Type B pancreatic cell (in vitro differentiated cells): ENCODE results near the gene GYS2. TPM values are rescaled to one million over a fixed set of nuclear protein-coding genes. Genes with fewer than 3 reads are reported as not detected.
A peak's percentile ranks its signal among the peaks of the same experiment; 100 is the strongest.

Experiments
- DNase-seq: peaks from one replicate; pipeline ENCODE4 v3.0.0; 2021; ENCODE audit warnings: mixed read lengths; ENCODE audit not compliant: unreplicated experiment; ENCODE audit errors: extremely low spot score
- H3K27ac Mint-ChIP-seq: 2 replicates; pipeline ENCODE4 v1.8.0; 2021; ENCODE audit warnings: mild to moderate bottlenecking, mixed read lengths
- H3K27me3 Mint-ChIP-seq: 2 replicates; pipeline ENCODE4 v1.8.0; 2021; ENCODE audit warnings: mixed read lengths
- H3K36me3 Mint-ChIP-seq: 2 replicates; pipeline ENCODE4 v1.8.0; 2021; ENCODE audit warnings: mixed read lengths
- H3K4me1 Mint-ChIP-seq: one replicate; pipeline ENCODE4 v1.8.0; 2021; ENCODE audit warnings: mixed read lengths; ENCODE audit not compliant: unreplicated experiment
- H3K4me3 Mint-ChIP-seq: 2 replicates; pipeline ENCODE4 v1.8.0; 2021; ENCODE audit warnings: mild to moderate bottlenecking, mixed read lengths
- H3K9me3 Mint-ChIP-seq: 2 replicates; pipeline ENCODE4 v1.8.0; 2021; ENCODE audit warnings: mixed read lengths
- CTCF ChIP-seq: fragments of 200-600 bp; sonication (generic); conservative IDR thresholded peaks from 2 replicates; pipeline ENCODE4 v1.5.0; 2021; ENCODE audit warnings: antibody characterized with exemption, mild to moderate bottlenecking
- total RNA-seq: library from RNA; stranded (reverse); gene quantifications from 2 replicates; pipeline ENCODE4 v1.2.1, GENCODE V29; 2021; ENCODE audit warnings: low replicate concordance

The GYS2 gene
- total RNA-seq, 1 donor from 2014 or later: not detected

GRCh38 chr12:21501258-21502163 is 103.1 kb downstream of the GYS2 start, which contains the start of the genes GOLT1B and RECQL:
GOLT1B (plus strand) TSS chr12:21501789; CDS start chr12:21501924, 135 bp downstream.
RECQL (minus strand) TSS chr12:21501635; CDS start chr12:21499570, 2,065 bp downstream.
- no peak within 1 kb of the TSS for H3K27ac Mint-ChIP-seq
- no peak within 1 kb of the TSS for H3K4me3 Mint-ChIP-seq
- DNase-seq: peak; percentile 88
- H3K27me3 Mint-ChIP-seq: no peaks in the 10 kb centered on the region
- H3K36me3 Mint-ChIP-seq: peaks cover 4% of the 10 kb centered on the region
- no peak for TF ChIP-seq CTCF
- peaks cover 8% of the 10 kb centered on the region for H3K4me1 Mint-ChIP-seq
- H3K9me3 Mint-ChIP-seq: no peaks in the 10 kb centered on the region

- H3K4me1 Mint-ChIP-seq: peaks cover 8% of the 10 kb centered on the region
These were observed 103.8 kb downstream of the GYS2 start for GRCh38 chr12:21500786-21501257.

GRCh38 chr12:21499765-21500164 is 104.9 kb downstream of the GYS2 start:
- no peak for DNase-seq
- H3K9me3 Mint-ChIP-seq: no peaks in the 10 kb centered on the region
- TF ChIP-seq CTCF: no peak
- H3K36me3 Mint-ChIP-seq: peaks cover 4% of the 10 kb centered on the region
- H3K27ac Mint-ChIP-seq: no peak overlapping the region
- no peaks in the 10 kb centered on the region for H3K27me3 Mint-ChIP-seq
- H3K4me1 Mint-ChIP-seq: peaks cover 8% of the 10 kb centered on the region
- H3K4me3 Mint-ChIP-seq: peak overlapping the region; percentile 37

More at GRCh38 chr12:21500786-21501257, 103.8 kb downstream of the GYS2 start:
- Mint-ChIP-seq H3K4me3 (no peak overlapping the region), H3K27me3 (no peaks in the 10 kb centered on the region), H3K36me3 (peaks cover 4% of the 10 kb centered on the region), H3K9me3 (no peaks in the 10 kb centered on the region), H3K27ac (no peak overlapping the region)
- DNase-seq: no peak
- no peak for TF ChIP-seq CTCF

Other genes starting within 250 kb of the GYS2 start
- gene IAPP, start 231.9 kb downstream of the GYS2 start, total RNA-seq: 10.0 and 10.4 TPM in 2 replicates
- gene PYROXD1, start 167.2 kb downstream of the GYS2 start, total RNA-seq: 10.9 and 34.1 TPM in 2 replicates
- gene RECQL, start 103.2 kb downstream of the GYS2 start, total RNA-seq: 25.6 and 36.1 TPM in 2 replicates
- gene GOLT1B, start 103.1 kb downstream of the GYS2 start, total RNA-seq: 36.3 and 65.9 TPM in 2 replicates
- 0.71 and 0.87 TPM in 2 replicates for gene SPX, start 78.6 kb downstream of the GYS2 start, total RNA-seq
- gene LDHB, start 53.0 kb upstream of the GYS2 start, total RNA-seq: 798 and 848 TPM in 2 replicates
- 2.4 and 7.8 TPM in 2 replicates for gene KCNJ8, start 169.9 kb upstream of the GYS2 start, total RNA-seq